HG03280 (cell line): ENCODE measurements around the gene SSBP2.
"Not testable (repeated sequence)": the region's sequence is repeated elsewhere in the genome, so short reads cannot be mapped to it uniquely, and the experiment has no call there.

Source experiments
- ATAC-seq: cut with Tn5 transposase; IDR thresholded peaks from one replicate; pipeline ENCODE4 v1.9.1; 2021; ENCODE audit warnings: mild to moderate bottlenecking, moderate library complexity; ENCODE audit not compliant: unreplicated experiment

The SSBP2 gene

DNA sequence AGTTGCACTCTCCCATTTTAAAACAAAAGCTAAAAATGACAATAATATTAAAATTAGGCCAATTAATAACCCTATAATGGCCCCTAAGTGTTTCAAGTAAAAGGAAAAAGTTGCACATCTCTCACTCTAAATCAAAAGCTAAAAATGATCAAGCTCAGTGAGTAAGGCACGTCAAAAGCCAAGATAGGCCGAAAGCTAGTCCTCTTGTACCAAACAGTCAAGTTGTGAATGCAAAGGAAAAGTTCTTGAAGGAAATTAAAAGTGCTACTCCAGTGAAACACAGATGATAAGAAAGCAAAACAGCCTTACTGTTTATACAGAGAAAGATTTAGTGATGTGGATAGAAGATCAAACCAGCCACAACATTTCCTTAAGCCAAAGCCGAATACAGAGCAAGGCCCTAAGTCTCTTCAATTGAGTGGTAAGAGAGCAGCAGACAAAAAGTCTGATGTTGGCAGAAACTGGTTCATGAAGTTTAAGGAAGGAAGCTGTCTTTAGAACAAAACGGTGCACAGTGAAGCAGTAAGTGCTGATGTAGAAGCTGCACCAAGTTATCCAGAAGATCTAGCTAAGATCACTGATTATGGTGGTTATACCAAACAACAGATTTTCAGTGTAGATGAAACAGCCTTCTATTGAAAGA lies 212.9 kb downstream of the SSBP2 start:
- ATAC-seq: no peak

DNA sequence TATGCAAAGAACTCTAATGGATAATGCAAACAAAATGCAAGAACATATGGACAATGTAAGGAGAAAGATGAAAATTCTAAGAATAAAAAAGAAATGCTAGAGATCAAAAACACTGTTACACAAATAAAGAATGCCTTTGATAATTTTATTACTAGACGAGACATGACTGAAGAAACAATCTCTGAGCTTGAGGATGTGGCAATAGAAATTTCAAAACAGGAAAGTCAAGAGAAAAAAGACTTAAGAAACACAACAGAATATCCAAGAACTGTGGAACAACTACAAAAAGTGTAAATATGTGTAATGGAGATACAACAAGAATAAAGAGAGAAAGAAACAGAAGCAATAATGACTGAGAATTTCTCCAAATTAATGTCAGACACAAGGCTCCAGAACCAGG lies 216.5 kb downstream of the SSBP2 start:
- ATAC-seq: no peak

DNA sequence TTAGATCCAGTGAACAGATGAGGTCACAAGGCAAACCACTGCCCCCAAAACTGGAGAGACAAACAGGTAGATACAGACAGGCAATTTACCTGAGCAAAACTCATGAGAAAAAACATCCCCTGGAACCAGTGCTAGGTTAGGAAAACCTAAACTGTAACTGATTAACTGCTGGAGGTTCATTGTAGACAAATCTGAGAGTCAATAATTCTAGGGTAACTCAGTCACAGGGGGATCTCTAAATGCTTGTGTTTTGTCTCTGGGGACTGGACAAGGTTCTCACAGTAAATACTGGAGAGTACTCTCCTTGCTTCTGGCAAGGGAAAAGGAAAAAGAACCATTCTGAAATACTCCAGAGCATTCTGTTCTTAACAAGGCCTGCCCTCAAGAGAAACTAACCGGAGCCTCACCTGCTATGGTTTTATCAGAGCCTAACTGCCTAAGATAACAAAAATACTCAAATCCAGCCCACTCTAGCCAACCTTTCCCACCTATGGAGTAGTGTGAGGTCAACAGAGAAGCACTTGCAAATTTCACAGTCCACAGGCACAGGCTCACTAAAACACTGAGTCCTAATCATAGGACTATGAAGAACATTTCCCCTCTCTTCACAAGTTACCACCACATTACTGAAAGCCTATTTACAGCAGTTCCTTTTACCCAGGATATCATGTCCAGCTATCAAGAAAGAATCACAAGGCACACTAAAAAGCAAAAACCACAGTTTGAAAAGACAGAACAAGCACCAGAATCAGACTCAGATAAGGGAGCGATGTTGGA lies 217.1 kb downstream of the SSBP2 start:
- ATAC-seq: no peak

DNA sequence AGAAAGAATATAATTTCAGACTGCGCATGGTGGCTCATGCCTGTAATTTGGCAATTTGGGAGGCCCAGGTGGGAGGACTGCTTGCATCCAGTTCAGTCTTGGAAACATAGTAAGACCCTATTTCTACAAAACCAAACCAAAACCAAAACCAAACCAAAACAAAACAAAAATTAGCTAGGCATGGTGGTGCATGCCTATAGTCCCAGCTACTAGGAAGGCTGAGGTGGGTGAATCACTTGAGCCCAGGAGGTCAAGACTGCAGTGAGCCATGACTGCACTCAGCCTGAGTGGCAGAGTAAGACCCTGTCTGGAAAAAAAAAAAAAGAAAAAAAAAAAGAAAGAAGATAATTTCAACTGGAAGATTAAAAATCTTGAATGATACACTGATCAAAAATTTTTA lies 220.0 kb downstream of the SSBP2 start:
- no peak for ATAC-seq

DNA sequence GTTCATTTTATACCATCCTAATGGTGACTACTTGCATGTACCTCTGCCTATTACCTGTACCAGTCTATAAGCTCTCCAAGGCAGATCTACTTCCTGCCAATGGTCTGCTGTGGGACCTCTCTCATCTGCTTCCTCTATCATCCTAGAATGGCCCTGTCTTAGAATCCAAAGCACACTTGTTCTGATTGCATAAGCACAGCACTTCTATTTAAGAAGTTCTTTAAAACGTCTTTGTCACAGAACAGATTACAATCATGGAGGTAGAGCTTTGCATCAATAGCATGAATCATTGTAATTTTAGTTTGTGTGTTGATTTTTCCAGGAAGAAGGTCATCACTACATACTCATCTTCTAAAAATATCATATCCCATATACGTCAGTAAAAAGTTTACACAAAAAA lies 225.2 kb downstream of the SSBP2 start:
- no peak for ATAC-seq

DNA sequence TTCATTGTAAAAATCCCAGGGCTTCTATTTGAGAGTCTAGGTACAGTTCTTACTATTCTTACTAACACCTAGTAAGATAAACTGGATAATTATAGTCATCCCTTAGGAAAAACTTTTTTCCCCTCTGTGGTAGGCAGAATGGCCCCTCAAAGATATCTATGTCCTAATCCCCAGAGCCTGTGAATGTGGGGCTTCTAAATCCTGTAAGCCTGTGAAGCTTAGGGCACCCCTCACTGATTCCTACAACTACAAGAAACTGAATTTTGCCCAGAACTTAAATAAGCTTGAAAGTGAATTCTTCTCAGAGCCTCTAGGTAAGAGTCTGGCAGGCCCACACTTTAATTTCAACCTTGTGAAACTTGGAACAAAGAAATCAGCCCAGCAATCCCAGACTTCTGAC lies 226.9 kb downstream of the SSBP2 start:
- no peak for ATAC-seq

DNA sequence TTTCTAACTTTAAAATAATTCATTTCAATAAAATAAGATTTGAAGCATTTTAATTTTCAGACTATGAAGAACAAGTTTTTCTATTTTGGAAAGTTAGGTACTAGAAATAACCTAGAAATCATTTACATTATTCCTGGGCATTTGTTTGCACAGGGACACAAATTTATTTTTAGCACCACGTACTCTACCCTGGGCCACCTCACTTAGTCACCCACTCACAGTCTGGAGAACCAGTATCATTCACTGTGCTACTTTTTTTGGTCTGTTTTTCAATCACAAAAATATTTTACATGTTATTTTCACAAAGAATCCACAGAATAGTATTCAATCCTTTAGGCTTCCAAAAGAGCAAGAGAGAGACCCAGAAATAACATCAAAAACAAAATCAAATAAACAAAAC lies 228.3 kb downstream of the SSBP2 start:
- ATAC-seq: no peak

DNA sequence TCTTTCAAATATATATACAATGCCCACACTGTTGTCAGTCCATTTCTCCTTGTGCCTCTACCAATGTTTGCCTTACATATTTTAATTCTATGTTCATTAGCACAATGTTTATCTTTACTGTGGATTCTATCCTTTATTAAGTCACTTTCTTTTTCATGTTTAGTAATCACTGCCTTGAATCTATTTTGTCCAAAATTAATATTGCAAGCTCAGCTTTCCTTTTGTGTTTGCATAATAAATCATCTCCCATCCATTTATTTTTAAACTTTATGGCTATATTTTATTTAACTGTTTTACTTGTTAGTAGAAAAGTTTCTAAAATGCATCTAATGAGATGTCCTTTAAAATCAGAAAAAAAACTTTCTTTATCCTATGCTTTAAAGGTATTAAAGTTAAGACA lies 230.1 kb downstream of the SSBP2 start:
- no peak for ATAC-seq

DNA sequence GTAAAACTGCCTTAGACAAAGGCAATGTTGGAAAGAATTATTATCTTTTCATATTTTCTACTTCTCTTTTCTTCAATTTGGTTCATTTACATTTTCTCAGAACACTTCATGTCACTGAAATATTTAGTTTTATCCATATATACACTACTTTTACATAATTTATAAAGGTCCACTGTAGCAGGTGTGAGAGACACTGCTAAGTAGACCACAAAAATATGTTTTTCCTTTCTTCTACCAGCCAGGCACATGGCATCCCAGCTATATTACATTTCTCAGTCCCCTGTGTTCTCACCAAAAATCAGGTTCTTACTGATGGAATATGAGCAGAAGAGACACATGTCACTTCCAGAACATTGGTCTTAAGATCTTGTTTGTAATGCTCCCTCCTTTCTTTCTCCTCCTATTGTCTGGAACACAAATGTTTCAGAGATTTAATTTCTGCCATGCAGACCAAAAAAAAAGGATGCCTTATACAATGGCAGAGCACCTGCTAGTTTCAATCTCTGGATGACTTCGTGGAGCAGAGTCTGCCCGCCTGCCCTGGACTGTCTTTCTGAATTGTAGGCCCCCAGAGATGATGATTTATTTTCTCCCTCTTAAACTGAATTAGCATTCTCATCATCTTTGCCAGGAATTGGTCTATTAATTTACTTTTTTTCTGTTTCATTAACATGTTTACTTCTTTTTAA lies 231.5 kb downstream of the SSBP2 start:
- ATAC-seq: no peak

DNA sequence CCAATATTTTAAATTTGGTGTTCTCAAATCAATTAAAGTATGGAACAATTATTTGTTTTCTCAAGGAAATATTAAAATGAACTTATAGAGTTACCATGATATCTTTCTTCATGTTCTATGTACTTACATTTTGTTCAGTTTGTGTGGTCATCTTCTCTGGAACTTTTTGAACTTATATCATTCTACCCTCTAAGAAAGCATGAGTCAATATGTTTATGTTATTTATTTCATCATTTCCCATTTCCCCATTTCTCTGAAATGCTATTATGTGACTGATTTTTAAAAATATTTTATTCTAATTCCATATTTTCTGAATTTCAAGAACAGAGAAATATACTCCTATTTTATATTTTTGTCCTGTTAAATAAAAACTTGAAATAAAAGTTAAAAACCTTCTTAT lies 233.4 kb downstream of the SSBP2 start:
- no peak for ATAC-seq

DNA sequence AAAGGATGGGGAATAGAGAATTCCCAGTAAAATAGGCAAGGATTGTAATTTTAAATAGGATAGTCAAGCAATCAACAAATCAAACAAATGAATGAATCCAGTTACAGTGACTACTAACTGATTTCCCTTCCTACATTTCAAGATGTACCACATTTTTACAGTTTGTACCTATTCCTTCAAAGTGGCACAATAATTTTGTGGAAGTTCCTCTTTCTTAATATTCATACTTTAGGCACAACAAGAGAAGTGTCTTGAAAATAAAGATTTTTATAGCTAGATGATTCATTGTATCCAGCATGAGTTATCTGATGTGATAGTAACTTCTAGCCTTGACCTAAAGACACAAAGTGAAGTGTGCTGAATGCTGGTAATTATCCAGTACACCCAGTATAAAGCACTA lies 234.8 kb downstream of the SSBP2 start:
- no peak for ATAC-seq

DNA sequence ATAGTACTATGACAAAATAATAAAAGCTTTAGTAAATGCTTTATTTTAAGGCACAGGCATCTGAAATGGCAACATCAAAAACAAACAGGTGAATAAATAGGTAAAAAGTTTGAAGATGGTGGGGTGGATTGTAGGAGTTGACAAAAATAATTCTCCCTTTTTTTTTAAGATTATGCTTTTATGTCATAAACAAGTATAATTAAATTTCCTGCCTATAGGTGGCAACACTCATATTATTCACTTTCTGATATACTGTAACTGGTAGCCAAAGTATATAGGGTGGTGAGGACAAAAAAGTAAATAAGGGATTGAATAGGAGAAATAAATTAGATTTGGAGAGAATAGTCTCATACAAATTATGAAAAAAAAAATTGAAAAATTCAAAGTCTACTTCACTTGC lies 236.9 kb downstream of the SSBP2 start:
- no peak for ATAC-seq

DNA sequence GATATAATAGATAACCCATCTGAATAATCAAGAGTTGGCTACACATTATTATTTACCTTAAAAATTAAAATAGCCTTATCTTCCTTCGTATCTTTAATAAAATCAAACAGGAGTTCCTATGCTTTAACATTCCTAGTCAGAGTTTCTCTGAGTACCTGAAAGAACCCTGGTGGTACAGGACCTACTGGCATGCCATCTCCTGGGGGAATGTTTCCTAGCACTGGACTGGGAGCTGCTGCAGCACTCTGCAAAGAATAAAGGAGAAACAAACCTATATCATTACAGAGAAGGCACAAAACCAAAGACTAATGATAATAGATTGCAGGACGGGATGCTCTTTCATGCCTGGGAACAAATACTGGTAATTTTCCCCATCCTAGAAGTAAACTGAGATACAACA lies 237.4 kb downstream of the SSBP2 start:
- ATAC-seq: no peak

DNA sequence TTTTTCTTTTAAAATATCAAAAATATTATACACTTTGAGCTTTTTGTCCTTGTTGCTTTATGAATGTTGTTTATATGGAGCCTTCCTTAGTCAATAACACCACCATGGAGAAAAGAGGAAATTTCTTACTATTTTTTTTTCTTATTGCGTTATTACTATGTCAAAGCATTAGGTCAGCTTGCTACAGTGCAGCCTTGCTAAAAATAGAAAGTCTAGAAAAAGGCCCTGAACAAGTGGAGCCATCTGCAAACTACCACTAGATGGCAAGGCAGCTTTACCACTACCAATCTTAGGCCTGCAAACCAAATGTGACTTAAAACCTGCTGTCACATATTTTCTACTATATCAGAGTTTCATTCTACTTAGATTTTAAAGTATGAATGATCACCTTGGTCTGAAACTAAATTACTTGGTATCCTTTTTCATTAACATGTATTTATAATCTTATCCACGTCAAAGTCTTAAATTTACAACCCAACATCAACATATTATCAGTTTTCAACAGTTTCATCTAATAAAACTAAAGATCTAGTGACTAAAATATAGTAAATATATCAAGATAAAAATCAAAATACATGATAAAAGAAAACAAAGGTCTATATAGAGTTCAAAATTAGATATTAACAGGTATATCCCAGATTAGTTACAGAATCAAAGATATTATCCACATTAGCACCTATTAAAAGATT lies 243.9 kb downstream of the SSBP2 start:
- ATAC-seq: peak; percentile 100

DNA sequence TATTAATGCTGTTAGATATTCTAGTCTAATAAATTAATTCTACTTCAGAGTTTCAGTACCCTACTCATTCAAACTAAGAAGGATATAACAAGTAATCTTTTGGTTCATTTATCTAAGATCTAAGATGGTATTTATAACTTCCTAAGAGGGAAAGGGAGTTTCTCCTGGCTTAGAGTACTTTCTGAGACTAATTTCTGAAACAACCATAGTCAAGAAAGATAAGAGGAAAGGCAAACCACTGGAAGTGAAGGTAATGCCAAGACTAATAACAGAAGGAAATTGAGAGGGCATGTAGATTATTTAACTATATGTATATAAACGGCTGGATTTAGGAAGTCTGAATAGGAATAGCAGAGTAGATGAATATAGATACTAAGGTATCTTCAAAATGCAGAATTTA lies 244.5 kb downstream of the SSBP2 start:
- no peak for ATAC-seq

DNA sequence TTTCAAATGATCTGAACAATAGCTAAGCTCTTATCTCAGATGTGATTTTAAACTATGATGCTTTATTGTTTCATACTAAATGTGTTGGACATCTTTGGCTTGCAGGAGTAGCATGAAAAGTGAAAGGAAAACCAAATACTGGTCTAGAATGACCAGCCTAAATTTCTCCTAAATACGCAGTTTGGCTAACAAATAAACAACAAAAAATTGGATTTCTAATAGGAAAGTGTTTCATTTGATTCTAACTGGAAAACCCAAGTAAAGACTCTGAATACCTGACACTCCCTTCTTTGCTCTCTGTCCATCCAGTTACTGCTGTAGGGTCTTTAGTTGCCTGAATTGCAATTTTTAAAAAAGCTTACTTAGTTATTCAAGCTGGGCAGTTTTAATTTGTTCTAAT lies 245.2 kb downstream of the SSBP2 start:
- ATAC-seq: no peak

DNA sequence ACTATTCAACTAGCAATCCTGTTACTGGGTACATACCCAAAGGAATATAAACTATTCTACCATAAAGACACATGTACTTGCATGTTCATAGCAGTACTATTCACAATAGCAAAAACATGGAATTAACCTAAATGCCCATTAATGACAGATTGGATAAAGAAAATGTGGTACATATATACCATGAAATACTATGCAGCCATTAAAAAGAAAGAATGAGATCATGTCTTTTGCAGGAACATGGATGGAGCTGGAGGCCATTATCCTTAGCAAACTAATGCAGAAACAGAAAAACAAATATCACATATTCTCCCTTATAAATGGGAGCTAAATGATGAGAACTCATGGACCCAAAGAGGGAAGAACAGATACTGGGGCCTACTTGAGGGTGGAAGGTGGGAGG lies 247.3 kb downstream of the SSBP2 start:
- ATAC-seq: not testable (repeated sequence)

DNA sequence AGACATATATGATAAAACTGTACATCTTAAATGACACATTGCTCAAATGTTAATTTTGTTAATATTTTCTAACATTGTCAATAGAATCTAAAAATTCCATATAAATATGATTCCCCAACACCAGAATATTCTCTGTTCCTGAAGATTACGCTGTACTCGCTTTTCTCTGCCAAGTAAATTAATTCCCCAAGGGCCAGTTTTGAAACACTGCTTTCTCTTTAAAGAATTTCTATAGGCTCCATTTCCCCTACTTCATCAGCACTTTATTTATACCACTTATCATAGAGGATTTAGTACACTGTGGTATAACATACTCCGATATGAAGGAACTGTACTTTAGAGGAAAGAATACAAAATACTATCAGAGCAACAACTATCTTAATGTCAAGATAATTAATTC lies 255.6 kb downstream of the SSBP2 start:
- ATAC-seq: no peak

DNA sequence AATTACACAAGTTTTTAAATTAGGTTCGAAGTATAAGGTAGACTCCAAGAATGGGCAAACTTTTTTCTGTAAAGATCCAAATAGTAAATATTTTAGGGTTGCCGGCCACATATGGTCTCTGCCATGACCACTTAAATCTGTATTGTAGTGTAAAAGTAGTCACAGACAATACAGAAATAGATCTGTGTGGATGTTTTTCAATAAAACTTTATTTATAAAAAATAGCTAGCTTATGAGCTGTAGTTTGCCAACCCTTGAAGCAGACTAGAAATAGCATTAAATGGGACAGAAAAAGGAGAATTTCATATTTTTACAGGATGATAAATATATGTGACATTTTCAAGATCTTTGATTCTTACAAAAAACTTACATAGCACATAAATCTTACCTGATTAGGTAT lies 262.0 kb downstream of the SSBP2 start:
- ATAC-seq: no peak

DNA sequence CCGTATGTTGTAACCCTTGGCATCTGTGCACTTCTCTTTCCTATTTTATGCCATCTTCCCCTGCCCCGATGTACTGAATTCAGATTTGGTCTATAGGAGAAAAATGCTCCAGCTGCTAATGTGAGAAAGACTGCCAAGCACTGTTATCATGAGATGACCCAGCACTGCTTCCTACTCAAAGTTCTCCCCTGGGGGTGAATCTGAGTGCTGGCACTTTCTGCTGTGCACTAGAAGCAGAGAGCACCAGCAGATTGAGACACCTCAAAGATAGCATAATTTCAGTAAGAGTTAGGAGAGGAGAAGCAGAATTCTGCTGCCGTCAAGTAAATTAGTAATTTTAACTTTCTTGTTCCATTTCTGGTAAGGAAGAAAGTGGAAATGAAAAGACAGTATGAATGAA lies 264.2 kb downstream of the SSBP2 start:
- no peak for ATAC-seq

DNA sequence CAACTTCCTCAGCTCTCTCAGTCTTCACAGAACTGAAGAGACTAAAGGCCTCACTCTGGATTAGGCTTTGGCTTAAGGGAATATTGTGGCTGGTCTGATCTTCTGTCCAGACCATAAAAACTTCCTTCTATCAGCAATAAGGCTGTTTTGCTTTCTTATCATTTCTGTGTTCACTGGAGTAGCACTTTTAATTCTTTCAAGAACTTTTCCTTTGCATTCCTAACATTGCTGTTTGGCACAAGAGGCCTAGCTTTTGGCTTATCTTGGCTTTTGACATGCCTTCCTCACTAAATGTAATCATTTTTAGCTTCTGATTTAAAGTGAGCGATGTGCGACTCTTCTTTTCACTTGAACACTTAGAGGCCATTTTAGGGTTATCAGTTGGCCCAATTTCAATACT lies 268.3 kb downstream of the SSBP2 start:
- ATAC-seq: no peak

DNA sequence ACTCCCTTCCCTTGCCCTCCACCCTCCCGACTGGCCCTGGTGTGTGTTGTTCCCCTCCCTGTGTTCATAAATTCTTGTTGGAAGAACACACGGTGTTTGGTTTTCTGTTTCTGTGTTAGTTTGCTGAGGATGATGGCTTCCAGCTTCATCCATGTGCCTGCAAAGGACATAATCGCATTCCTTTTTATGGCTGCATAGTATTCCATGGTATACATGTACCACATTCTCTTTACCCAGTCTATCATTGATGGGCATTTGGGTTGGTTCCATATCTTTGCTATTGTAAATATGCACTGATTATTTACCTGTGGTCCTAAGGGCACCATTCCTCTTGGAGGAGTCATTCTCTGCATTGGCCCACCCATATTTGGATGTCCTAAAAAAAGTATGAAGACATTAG lies 277.5 kb downstream of the SSBP2 start:
- not testable (repeated sequence) for ATAC-seq
